DND-41 (cell line): ENCODE measurements around the gene HSF2BP.
A peak's percentile ranks its signal among the peaks of the same experiment; 100 is the strongest.
"Not testable (repeated sequence)": the region's sequence is repeated elsewhere in the genome, so short reads cannot be mapped to it uniquely, and the experiment has no call there.

Experiments
- ATAC-seq: fragments of 200-7000 bp; cut with Tn5 transposase; 3 replicates; pipeline ENCODE4 v1.9.1; 2021; ENCODE audit warnings: low read depth; ENCODE audit not compliant: insufficient read depth
- DNase-seq: peaks from one replicate; pipeline ENCODE4 v3.0.0-alpha.2; 2020
- H2AFZ ChIP-seq: 2 replicates; pipeline ENCODE4 v1.6.0; 2012; ENCODE audit warnings: low read depth, low read length
- H3K27ac ChIP-seq: 2 replicates; pipeline ENCODE4 v1.5.1; 2012; ENCODE audit warnings: low read length, inconsistent platforms
- H3K27me3 ChIP-seq: fragments of 200-600 bp; sonication (generic); 2 replicates; pipeline ENCODE4 v1.6.0; 2012; ENCODE audit warnings: low read length, mild to moderate bottlenecking, inconsistent platforms; ENCODE audit not compliant: insufficient read depth, poor library complexity
- H3K36me3 ChIP-seq: 2 replicates; pipeline ENCODE4 v1.5.1; 2012; ENCODE audit warnings: low read length, inconsistent platforms; ENCODE audit not compliant: insufficient read depth
- H3K4me1 ChIP-seq: 2 replicates; pipeline ENCODE4 v1.5.1; 2012; ENCODE audit warnings: mild to moderate bottlenecking, low read length; ENCODE audit not compliant: insufficient read depth
- H3K4me2 ChIP-seq: 2 replicates; pipeline ENCODE4 v1.6.0; 2012; ENCODE audit warnings: mild to moderate bottlenecking, moderate library complexity, low read length, inconsistent platforms; ENCODE audit not compliant: insufficient read depth
- H3K4me3 ChIP-seq, 2 experiments: fragments of 200-600 bp in 1 of 2; shearing (Covaris generic) in 1 of 2; 2 replicates each; pipeline ENCODE4 v1.5.1; 2012 to 2016; ENCODE audit warnings: inconsistent platforms in 2 of 2, low read length in 2 of 2, mild to moderate bottlenecking in 2 of 2, low read depth in 1 of 2, moderate library complexity in 1 of 2
- H3K79me2 ChIP-seq: 2 replicates; pipeline ENCODE4 v1.6.0; 2012; ENCODE audit warnings: low read length, inconsistent platforms; ENCODE audit not compliant: insufficient read depth
- H3K9ac ChIP-seq: 2 replicates; pipeline ENCODE4 v1.6.0; 2012; ENCODE audit warnings: low read depth, mild to moderate bottlenecking, inconsistent platforms, low read length, moderate library complexity
- H3K9me3 ChIP-seq: 2 replicates; pipeline ENCODE4 v1.5.1; 2012; ENCODE audit warnings: low read length, moderate library complexity, mild to moderate bottlenecking, inconsistent platforms; ENCODE audit not compliant: insufficient read depth, severe bottlenecking
- H4K20me1 ChIP-seq: 2 replicates; pipeline ENCODE4 v1.6.0; 2012; ENCODE audit warnings: low read length; ENCODE audit not compliant: insufficient read depth
- CTCF ChIP-seq: IDR thresholded peaks from 2 replicates; pipeline ENCODE4 v1.5.1; 2012; ENCODE audit warnings: borderline replicate concordance, low read length, moderate library complexity, mild to moderate bottlenecking; ENCODE audit not compliant: poor library complexity, severe bottlenecking; ENCODE audit errors: extremely low read depth
- EZH2 ChIP-seq: IDR thresholded peaks from 3 replicates; pipeline ENCODE4 v1.6.1; 2012; ENCODE audit warnings: borderline replicate concordance, low read depth, mild to moderate bottlenecking, moderate library complexity, low read length, inconsistent platforms; ENCODE audit not compliant: severe bottlenecking

Gene HSF2BP

DNA sequence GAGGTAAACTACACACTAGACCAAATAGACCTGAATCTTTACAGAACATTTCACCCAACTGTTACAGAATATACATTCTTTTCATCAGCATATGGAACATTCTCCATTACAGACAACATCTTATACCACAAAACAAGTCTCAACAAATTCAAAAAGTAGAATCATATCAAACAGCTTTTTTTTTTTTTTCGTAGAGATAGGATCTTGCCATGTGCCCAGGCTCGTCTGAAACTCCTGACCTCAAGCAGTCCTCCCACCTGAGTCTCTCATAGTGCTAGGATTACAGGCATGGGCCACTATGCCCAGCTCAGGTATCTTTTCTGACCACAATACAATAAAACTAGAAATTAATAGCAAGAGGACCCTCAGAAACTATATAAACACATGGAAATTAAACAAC lies 36.5 kb downstream of the HSF2BP start:
- Histone ChIP-seq H3K9me3 (no peaks in the 10 kb centered on the region), H3K4me1 (peaks cover 11% of the 10 kb centered on the region), H3K27ac (no peak overlapping the region), H3K79me2 (no peaks in the 10 kb centered on the region), H3K27me3 (no peaks in the 10 kb centered on the region), H4K20me1 (no peaks in the 10 kb centered on the region), H3K9ac (no peak overlapping the region), H3K4me2 (no peak overlapping the region), H3K36me3 (no peaks in the 10 kb centered on the region; the same call in 1 of the 2 replicates), H3K4me3 (no peak overlapping the region), H2AFZ (no peak overlapping the region)
- no peak for ATAC-seq
- no peak for TF ChIP-seq EZH2
- no peak for TF ChIP-seq CTCF
- DNase-seq, result no peak

DNA sequence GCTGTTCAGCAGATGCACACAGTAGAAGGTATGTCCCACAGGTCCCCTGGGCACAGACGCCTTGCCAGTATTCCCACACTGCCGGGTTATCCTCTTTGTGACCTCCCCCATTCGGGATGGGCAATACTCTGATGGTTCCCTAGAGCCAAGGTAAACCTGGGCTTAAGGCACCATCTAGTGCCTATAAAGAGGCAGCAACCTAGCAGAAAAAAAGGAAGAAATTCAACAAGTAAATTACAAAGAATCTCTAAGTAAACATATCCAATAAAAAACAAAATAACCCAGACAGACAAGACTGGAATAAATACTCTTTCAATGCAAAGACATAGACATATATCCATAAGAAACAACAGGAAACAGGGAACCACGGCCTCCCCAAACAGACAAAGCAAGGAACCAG lies 39.4 kb downstream of the HSF2BP start:
- DNase-seq (no peak), ATAC-seq (no peak)
- H3K27ac ChIP-seq, result no peak overlapping the region
- no peak overlapping the region for H3K4me3 ChIP-seq
- H3K79me2 ChIP-seq, result no peaks in the 10 kb centered on the region
- H3K4me1 ChIP-seq, result peaks cover 11% of the 10 kb centered on the region
- H2AFZ ChIP-seq, result no peak overlapping the region
- TF ChIP-seq EZH2 (no peak), CTCF (peak; percentile 24)
- no peaks in the 10 kb centered on the region; the same call in 1 of the 2 replicates for H3K36me3 ChIP-seq
- no peak overlapping the region for H3K4me2 ChIP-seq
- no peaks in the 10 kb centered on the region for H3K27me3 ChIP-seq
- no peaks in the 10 kb centered on the region for H3K9me3 ChIP-seq
- no peaks in the 10 kb centered on the region for H4K20me1 ChIP-seq
- H3K9ac ChIP-seq, result no peak overlapping the region

DNA sequence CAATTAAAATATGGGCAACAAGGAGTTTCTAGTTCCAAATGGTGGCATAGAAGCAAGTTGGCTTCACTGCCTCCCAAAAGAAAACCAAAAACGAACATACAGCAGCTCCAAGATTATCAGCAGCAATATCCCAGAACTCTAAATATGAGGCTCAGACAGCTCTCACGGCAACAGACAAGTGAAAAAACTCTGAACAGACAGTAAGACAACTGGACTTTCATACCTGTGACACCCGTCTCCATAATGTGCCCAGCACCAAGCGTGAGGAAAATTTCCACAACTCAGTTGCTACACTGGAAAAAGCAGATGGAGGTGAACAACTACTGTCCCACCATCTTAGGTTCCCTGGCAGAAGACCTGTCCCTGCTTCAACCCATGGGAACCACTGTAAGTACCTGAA lies 39.9 kb downstream of the HSF2BP start:
- no peaks in the 10 kb centered on the region for H3K79me2 ChIP-seq
- no peaks in the 10 kb centered on the region; the same call in 1 of the 2 replicates for H3K36me3 ChIP-seq
- H3K9ac ChIP-seq, result no peak overlapping the region
- H3K4me2 ChIP-seq, result no peak overlapping the region
- no peaks in the 10 kb centered on the region for H3K27me3 ChIP-seq
- TF ChIP-seq EZH2 (no peak), CTCF (no peak)
- H3K9me3 ChIP-seq, result no peaks in the 10 kb centered on the region
- no peak overlapping the region for H2AFZ ChIP-seq
- no peak overlapping the region for H3K27ac ChIP-seq
- DNase-seq (no peak), ATAC-seq (no peak)
- H3K4me1 ChIP-seq, result peaks cover 11% of the 10 kb centered on the region
- H4K20me1 ChIP-seq, result no peaks in the 10 kb centered on the region
- H3K4me3 ChIP-seq, result no peak overlapping the region

DNA sequence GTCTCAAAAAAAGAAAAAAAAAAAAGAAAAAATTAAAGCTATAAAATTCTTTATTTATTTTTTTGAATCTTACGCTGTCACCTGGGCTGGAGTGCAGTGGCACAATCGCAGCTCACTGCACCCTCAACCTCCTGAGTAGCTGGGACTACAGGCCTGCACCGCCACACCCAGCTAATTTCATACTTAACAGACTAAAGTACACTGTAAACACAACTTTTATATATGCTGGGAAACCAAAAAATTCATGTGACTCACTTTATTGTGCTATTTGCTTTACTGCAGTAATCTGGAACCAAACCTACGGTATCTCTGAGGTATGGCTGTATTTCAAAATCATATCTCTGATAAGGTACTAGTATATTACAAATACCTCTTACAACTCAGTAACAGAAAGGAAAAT lies 40.3 kb downstream of the HSF2BP start:
- ATAC-seq, result no peak
- Histone ChIP-seq H3K36me3 (no peaks in the 10 kb centered on the region; the same call in 1 of the 2 replicates), H3K9ac (no peak overlapping the region), H3K27me3 (no peaks in the 10 kb centered on the region), H3K4me3 (no peak overlapping the region), H3K27ac (no peak overlapping the region), H4K20me1 (no peaks in the 10 kb centered on the region), H3K4me2 (no peak overlapping the region), H3K79me2 (no peaks in the 10 kb centered on the region), H3K9me3 (no peaks in the 10 kb centered on the region), H2AFZ (no peak overlapping the region), H3K4me1 (peaks cover 11% of the 10 kb centered on the region)
- no peak for DNase-seq
- TF ChIP-seq EZH2, result no peak
- no peak for TF ChIP-seq CTCF

GRCh38 chr21:43616861-43617260 lies 42.4 kb downstream of the HSF2BP start:
- DNase-seq, H4K20me1 ChIP-seq, ATAC-seq, H3K9me3 ChIP-seq, H2AFZ ChIP-seq, H3K4me1 ChIP-seq, H3K4me3 ChIP-seq, H3K27me3 ChIP-seq, H3K36me3 ChIP-seq, H3K4me2 ChIP-seq, H3K27ac ChIP-seq, H3K9ac ChIP-seq, H3K79me2 ChIP-seq: not testable (repeated sequence)
